Gastroesophageal sphincter (tissue), 4 donors: ENCODE results near the gene SCAMP3. TPM values are rescaled to one million over a fixed set of nuclear protein-coding genes. Genes with fewer than 3 reads are reported as not detected.
"Not testable (repeated sequence)": the region's sequence is repeated elsewhere in the genome, so short reads cannot be mapped to it uniquely, and the experiment has no call there.

Experiments used
- ATAC-seq: fragments of 150-250 bp; one replicate; pipeline ENCODE4 v1.9.1; 2016; ENCODE audit warnings: mild to moderate bottlenecking, moderate library complexity
- H3K27ac ChIP-seq, 4 donors: fragments of 200-600 bp; sonication (generic) in 3 of 4; 1 replicate in 3 of 4; 2 replicates in 1 of 4; pipeline ENCODE4 v1.5.1; 2016 to 2019
- H3K27me3 ChIP-seq: fragments of 200-600 bp; sonication (generic); one replicate; pipeline ENCODE4 v1.5.1; 2019
- H3K36me3 ChIP-seq, 2 donors: fragments of 200-600 bp; sonication (generic); one replicate each; pipeline ENCODE4 v1.5.1; 2019; ENCODE audit warnings: control low read depth in 1 of 2
- H3K4me1 ChIP-seq, 3 donors: fragments of 200-600 bp; sonication (generic); 1 replicate in 2 of 3; 2 replicates in 1 of 3; pipeline ENCODE4 v1.5.1; 2016 to 2019; ENCODE audit warnings: control low read depth in 2 of 3
- H3K4me3 ChIP-seq, 2 donors: fragments of 200-600 bp; sonication (generic); one replicate each; pipeline ENCODE4 v1.5.1; 2019; ENCODE audit warnings: mild to moderate bottlenecking in 1 of 2, moderate library complexity in 1 of 2
- H3K9me3 ChIP-seq, 3 donors: fragments of 200-600 bp; sonication (generic); one replicate each; pipeline ENCODE4 v1.5.1; 2017 to 2019; ENCODE audit warnings: control low read depth in 2 of 3
- EP300 ChIP-seq: sonication (generic); formaldehyde crosslinking; IDR thresholded peaks from one replicate; pipeline ENCODE4 v1.6.1; 2017; ENCODE audit warnings: antibody characterized with exemption, mild to moderate bottlenecking
- POLR2A ChIP-seq, 2 donors: fragments of 450-650 bp; IDR thresholded peaks; one replicate each; pipeline ENCODE4 v1.6.1; 2017; ENCODE audit warnings: antibody characterized with exemption in 2 of 2, mild to moderate bottlenecking in 2 of 2, moderate library complexity in 1 of 2
- POLR2AphosphoS5 ChIP-seq: sonication (generic); formaldehyde crosslinking; IDR thresholded peaks from one replicate; pipeline ENCODE4 v1.6.1; 2017; ENCODE audit warnings: antibody characterized with exemption
- WGBS, 2 donors: methylation state at CpG; one replicate each; pipeline ENCODE4 v1.1.5; 2018; ENCODE audit warnings: low coverage in 1 of 2; 5-methylcytosine and 5-hydroxymethylcytosine counted together
- total RNA-seq, 4 donors: library from RNA; depleted of rRNA; stranded (reverse); fragments of >200 nt; gene quantifications; one replicate each; pipeline ENCODE4 v1.1.0, GENCODE V29; 2016
- TF ChIP-seq, protein P1 (sequence below), 4 experiments: fragments of 200-600 bp in 2 of 4; fragments of 450-650 bp in 2 of 4; sonication (generic) in 1 of 4; IDR thresholded peaks; one replicate each; pipeline ENCODE4 v1.5.1; 2017 to 2019; ENCODE audit warnings: antibody characterized with exemption in 4 of 4, mild to moderate bottlenecking in 2 of 4, moderate library complexity in 2 of 4

The SCAMP3 gene
- total RNA-seq, 4 donors from 2014 or later: 28.1 to 44.4 (median 36.8) TPM

DNA sequence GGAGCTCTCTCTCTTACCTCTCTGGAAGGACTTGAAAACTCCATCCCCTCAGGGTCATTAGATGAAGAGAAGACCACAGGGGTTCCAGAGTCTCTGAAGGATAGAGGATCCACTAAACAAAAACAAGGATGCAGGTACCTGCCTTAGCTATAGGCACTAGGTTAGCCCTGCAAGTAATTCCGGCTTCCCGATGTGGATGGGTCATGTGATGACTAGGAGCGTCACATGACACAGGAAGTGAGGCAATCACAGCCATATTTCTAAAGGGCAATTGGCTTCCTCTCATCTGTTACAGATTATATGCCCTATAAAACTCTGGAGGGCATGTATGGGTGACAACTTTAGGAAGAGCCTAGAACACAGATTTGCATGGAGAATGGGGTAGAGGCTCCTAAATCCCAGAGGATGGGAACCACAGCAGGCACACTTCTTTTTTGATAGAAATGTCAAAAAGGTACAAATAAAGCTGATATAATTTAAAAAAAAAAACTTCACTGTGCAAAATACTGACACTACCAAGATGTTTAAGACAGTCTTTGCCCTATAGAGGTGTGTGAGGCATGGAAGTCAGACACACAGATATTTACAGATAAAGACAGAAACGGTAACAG is 21.0 kb downstream of the SCAMP3 start:
- TF ChIP-seq POLR2A (IDR thresholded peaks at IDR 0.05): no peak
- TF ChIP-seq POLR2AphosphoS5: no peak
- TF ChIP-seq, protein P1, sequence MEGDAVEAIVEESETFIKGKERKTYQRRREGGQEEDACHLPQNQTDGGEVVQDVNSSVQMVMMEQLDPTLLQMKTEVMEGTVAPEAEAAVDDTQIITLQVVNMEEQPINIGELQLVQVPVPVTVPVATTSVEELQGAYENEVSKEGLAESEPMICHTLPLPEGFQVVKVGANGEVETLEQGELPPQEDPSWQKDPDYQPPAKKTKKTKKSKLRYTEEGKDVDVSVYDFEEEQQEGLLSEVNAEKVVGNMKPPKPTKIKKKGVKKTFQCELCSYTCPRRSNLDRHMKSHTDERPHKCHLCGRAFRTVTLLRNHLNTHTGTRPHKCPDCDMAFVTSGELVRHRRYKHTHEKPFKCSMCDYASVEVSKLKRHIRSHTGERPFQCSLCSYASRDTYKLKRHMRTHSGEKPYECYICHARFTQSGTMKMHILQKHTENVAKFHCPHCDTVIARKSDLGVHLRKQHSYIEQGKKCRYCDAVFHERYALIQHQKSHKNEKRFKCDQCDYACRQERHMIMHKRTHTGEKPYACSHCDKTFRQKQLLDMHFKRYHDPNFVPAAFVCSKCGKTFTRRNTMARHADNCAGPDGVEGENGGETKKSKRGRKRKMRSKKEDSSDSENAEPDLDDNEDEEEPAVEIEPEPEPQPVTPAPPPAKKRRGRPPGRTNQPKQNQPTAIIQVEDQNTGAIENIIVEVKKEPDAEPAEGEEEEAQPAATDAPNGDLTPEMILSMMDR (IDR thresholded peaks at IDR 0.05): no peak
- no peak for TF ChIP-seq EP300

DNA sequence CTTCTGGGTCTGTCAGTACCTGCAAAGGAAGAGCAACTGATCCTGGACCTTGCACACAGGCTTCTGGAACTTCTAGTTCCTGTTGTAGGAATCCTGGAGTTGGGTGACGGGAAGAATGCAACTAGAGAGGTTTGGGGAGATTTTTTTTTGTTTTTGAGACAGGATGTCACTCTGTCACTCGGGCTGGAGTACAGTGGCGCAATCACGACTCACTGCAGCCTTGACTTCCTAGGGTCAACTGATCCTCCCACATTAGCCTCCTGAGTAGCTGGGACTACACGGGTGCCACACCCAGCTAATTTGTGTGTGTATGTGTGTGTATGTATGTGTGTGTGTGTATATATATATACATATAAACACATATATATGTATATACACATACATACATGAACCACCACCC is 25.7 kb downstream of the SCAMP3 start:
- no peak for ATAC-seq
- WGBS, 2 donors: 80% methylated on average over 4 of the region's 5 CpGs; no CpG with 5 or more reads in 1 of the 2 donors

More for the DNA sequence above, 21.0 kb downstream of the SCAMP3 start:
- H3K4me1 ChIP-seq: peaks cover 0 to 54% (median 15%) of the 10 kb centered on the region in 3 donors
- H3K27me3 ChIP-seq: no peaks in the 10 kb centered on the region
- no peaks in the 10 kb centered on the region for H3K9me3 ChIP-seq
- ATAC-seq: no peak
- peak overlapping the region; percentile 30 to 45 for H3K4me3 ChIP-seq
- 14 to 19% methylated on average over 4 of the region's 4 CpGs for WGBS, 2 donors
- H3K27ac ChIP-seq: peak overlapping the region in 2 of 4 donors; percentile 45 to 89
- H3K36me3 ChIP-seq: peaks cover 0 to 38% of the 10 kb centered on the region in 2 donors

DNA sequence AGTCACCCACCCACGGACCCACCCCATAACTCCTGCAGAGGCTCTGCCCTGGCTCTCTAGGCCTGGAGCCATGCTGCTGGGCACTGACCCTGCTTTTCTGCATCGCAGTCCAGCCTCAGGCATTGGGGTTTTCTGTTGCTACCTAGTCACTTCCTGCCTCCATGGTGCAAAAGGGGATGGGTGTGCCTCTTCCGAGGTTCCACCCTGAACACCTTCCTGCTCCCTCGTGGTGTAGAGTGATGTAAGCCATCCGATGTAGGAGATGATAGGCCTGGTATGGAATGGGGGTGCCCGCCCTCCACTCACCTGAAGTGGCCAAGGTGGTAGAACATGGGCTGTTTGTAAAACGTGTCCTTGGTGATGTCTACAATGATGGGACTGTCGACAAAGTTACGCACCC is 26.8 kb downstream of the SCAMP3 start:
- not testable (repeated sequence) for ATAC-seq, H3K4me3 ChIP-seq, H3K27ac ChIP-seq, H3K27me3 ChIP-seq, H3K9me3 ChIP-seq
- H3K4me1 ChIP-seq: peaks cover 2 to 26% (median 14%) of the 10 kb centered on the region in 3 donors
- peaks cover 0 to 48% of the 10 kb centered on the region in 2 donors for H3K36me3 ChIP-seq
- WGBS, 2 donors: 83% methylated on average over 3 of the region's 9 CpGs; no CpG with 5 or more reads in 1 of the 2 donors

More for the DNA sequence above, 25.7 kb downstream of the SCAMP3 start:
- H3K27ac ChIP-seq: no peak overlapping the region
- H3K36me3 ChIP-seq: peaks cover 0 to 48% of the 10 kb centered on the region in 2 donors
- H3K27me3 ChIP-seq: no peaks in the 10 kb centered on the region
- H3K9me3 ChIP-seq: no peaks in the 10 kb centered on the region
- TF ChIP-seq POLR2AphosphoS5 (no peak), POLR2A (IDR thresholded peaks at IDR 0.05) (no peak), EP300 (no peak)
- TF ChIP-seq, protein P1 (IDR thresholded peaks at IDR 0.05): no peak
- no peak overlapping the region for H3K4me3 ChIP-seq
- peaks cover 2 to 33% (median 11%) of the 10 kb centered on the region in 3 donors for H3K4me1 ChIP-seq

DNA sequence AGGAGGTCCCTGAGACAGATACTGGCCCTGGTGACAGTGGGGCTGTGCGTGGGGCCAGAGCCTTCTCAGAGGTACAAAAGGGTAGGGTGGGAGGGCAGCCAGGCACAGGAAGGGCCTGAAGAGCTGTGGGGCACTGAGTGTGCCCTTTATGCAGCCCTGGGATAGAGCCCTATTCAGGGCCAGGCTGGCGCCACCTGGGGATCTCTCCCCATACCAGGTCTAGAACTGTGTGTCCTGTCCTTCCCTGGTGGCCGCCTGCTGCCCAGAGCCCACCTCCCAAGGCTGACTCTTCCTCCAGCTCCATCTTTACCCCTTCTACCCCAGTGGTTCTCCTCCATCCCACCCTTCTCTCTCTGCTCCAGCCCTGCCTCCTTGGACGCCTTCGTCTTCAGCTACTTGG is 28.7 kb downstream of the SCAMP3 start:
- not testable (repeated sequence) for ATAC-seq, H3K27ac ChIP-seq, H3K9me3 ChIP-seq, H3K4me3 ChIP-seq, H3K27me3 ChIP-seq
- peaks cover 0 to 33% of the 10 kb centered on the region in 2 donors for H3K36me3 ChIP-seq
- WGBS, 2 donors: 88% methylated on average over 1 of the region's 5 CpGs; no CpG with 5 or more reads in 1 of the 2 donors
- H3K4me1 ChIP-seq: peaks cover 2 to 18% (median 11%) of the 10 kb centered on the region in 3 donors

DNA sequence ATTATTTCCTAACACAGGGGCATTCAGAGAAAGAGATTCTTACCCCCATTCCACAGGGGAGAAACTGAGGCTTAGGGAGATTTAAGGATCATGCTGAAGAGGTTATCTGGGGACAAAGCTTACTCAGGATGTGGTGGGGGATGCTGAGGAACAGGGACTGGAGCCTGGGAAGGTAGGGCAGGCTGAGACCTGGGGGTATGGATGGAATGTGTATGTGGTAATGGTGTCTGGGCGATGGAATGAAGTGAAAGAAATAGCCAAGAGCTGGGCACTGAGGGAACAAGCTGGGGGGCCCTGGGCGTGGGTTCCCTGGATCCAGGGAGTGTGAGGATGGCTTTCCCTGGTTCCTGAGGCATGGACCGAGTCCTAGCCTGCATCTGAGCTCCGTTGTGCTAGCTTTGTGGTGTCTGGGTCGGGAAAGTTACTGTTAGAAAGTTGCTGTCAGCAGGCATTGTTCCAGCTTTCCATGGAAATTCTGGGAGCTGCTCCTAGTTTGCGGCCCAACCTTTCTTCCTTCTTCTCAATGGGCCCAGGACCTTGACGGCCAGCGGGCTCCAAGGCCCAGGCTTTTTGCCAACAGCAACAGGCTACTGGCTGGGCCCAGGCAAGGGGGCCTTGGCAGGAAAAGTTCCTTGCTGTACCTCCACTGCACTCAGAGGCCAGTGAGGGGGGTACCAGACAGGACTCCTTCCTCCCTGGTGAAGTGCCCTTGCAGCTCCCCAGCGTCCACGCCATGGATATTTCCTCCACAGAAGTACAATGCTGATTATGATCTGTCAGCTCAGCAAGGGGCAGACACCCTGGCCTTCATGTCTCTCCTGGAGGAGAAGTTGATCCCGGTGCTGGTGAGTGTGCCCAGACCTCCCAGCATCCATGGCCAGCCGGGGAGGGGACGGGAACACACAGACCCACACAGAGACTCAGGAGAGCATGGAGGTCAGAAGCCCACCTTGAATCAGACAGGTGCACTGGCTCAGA is 29.9 kb downstream of the SCAMP3 start:
- not testable (repeated sequence) for H3K27me3 ChIP-seq, H3K4me3 ChIP-seq, ATAC-seq, H3K9me3 ChIP-seq
- 25% methylated on average over 2 of the region's 13 CpGs; no CpG with 5 or more reads in 1 of the 2 donors for WGBS, 2 donors
- Histone ChIP-seq H3K4me1 (peaks cover 2 to 26% (median 11%) of the 10 kb centered on the region in 3 donors), H3K27ac (peak overlapping the region; percentile 13 to 80 (median 68)), H3K36me3 (peaks cover 0 to 21% of the 10 kb centered on the region in 2 donors)

DNA sequence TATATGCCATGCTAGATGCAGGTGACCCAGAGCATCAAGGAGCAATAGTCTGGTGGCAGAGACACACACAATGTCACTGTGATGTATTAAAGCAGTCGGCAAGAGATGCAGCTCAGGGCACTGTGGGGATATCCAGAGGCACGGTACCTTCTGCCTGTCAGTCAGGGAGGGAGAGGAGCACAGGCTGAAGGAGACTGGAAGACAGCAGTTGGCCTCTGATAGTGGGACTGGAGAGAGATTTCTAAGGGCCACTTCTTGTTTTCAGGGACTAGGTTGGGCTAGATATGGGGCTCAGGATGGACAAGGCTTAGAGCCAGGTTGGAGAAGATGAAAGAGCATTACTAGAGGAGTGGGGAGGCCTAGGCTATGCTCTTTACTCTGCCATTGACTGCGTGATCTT is 30.9 kb downstream of the SCAMP3 start:
- WGBS, 2 donors: 42 to 55% methylated on average over 2 of the region's 3 CpGs
- ATAC-seq, H3K4me3 ChIP-seq, H3K9me3 ChIP-seq, H3K27me3 ChIP-seq: not testable (repeated sequence)
- H3K4me1 ChIP-seq: peaks cover 2 to 33% (median 17%) of the 10 kb centered on the region in 3 donors
- H3K36me3 ChIP-seq: peaks cover 0 to 12% of the 10 kb centered on the region in 2 donors
- H3K27ac ChIP-seq: peak overlapping the region in 3 of 4 donors; percentile 65 to 80 (median 71)
